SK-N-SH treated with all-trans-retinoic acid at 6 μM for 48 hours (cell line): ENCODE measurements around the gene MYOM1.

Experiments used
- ATAC-seq: fragments of 200-7000 bp; cut with Tn5 transposase; 3 replicates; pipeline ENCODE4 v1.9.1; 2020; ENCODE audit warnings: mild to moderate bottlenecking, moderate library complexity
- ARNTL ChIP-seq: fragments of 450-650 bp; formaldehyde crosslinking; IDR thresholded peaks from 2 replicates; pipeline ENCODE4 v1.5.0; 2020; ENCODE audit warnings: low read depth, mild to moderate bottlenecking, moderate library complexity, borderline replicate concordance
- BACH2 ChIP-seq: fragments of 250-450 bp; sonication (Bioruptor Pico); IDR thresholded peaks from 2 replicates; pipeline ENCODE4 v1.9.0; 2021; ENCODE audit warnings: mild to moderate bottlenecking, borderline replicate concordance
- CREB5 ChIP-seq: fragments of 250-450 bp; sonication (Bioruptor Pico); IDR thresholded peaks from 2 replicates; pipeline ENCODE4 v1.5.1; 2020; ENCODE audit warnings: low read depth, mild to moderate bottlenecking, moderate library complexity
- CSDC2 ChIP-seq: fragments of 250-450 bp; sonication (Bioruptor Pico); IDR thresholded peaks from 2 replicates; pipeline ENCODE4 v1.5.0; 2020; ENCODE audit warnings: mild to moderate bottlenecking, moderate library complexity
- ESRRG ChIP-seq: fragments of 250-450 bp; sonication (Bioruptor Pico); IDR thresholded peaks from 2 replicates; pipeline ENCODE4 v1.6.1; 2021; ENCODE audit warnings: mild to moderate bottlenecking
- ISL1 ChIP-seq: fragments of 250-450 bp; sonication (Bioruptor Pico); IDR thresholded peaks from 2 replicates; pipeline ENCODE4 v2.1.2; 2022; ENCODE audit warnings: mild to moderate bottlenecking, moderate library complexity
- PATZ1 ChIP-seq: fragments of 250-450 bp; sonication (Bioruptor Pico); IDR thresholded peaks from 2 replicates; pipeline ENCODE4 v1.8.0; 2020; ENCODE audit warnings: mild to moderate bottlenecking, moderate library complexity, borderline replicate concordance
- POU6F1 ChIP-seq: fragments of 250-450 bp; sonication (Bioruptor Pico); IDR thresholded peaks from 2 replicates; pipeline ENCODE4 v1.8.0; 2021; ENCODE audit warnings: low read depth, mild to moderate bottlenecking, moderate library complexity, borderline replicate concordance
- RARB ChIP-seq: fragments of 250-450 bp; sonication (Bioruptor Pico); IDR thresholded peaks from 2 replicates; pipeline ENCODE4 v1.8.0; 2021; ENCODE audit warnings: mild to moderate bottlenecking, moderate library complexity
- TOX ChIP-seq: fragments of 250-450 bp; sonication (Bioruptor Pico); IDR thresholded peaks from 2 replicates; pipeline ENCODE4 v1.8.0; 2021; ENCODE audit warnings: mild to moderate bottlenecking, moderate library complexity, borderline replicate concordance
- TSHZ2 ChIP-seq: fragments of 250-450 bp; sonication (Bioruptor Pico); IDR thresholded peaks from 2 replicates; pipeline ENCODE4 v1.5.0; 2020; ENCODE audit warnings: mild to moderate bottlenecking, moderate library complexity
- ZC3H10 ChIP-seq: fragments of 250-450 bp; sonication (Bioruptor Pico); IDR thresholded peaks from 2 replicates; pipeline ENCODE4 v1.5.1; 2021; ENCODE audit warnings: mild to moderate bottlenecking, moderate library complexity
- ZFP3 ChIP-seq: fragments of 250-450 bp; sonication (Bioruptor Pico); IDR thresholded peaks from 2 replicates; pipeline ENCODE4 v1.5.0; 2020; ENCODE audit warnings: mild to moderate bottlenecking, moderate library complexity
- ZFP30 ChIP-seq: fragments of 450-650 bp; formaldehyde crosslinking; IDR thresholded peaks from 2 replicates; pipeline ENCODE4 v1.5.0; 2022; ENCODE audit warnings: mild to moderate bottlenecking, moderate library complexity
- ZNF565 ChIP-seq: fragments of 450-650 bp; formaldehyde crosslinking; conservative IDR thresholded peaks from 2 replicates; pipeline ENCODE4 v1.5.0; 2020; ENCODE audit warnings: low read depth, mild to moderate bottlenecking, moderate library complexity
- ZNF70 ChIP-seq: fragments of 450-650 bp; formaldehyde crosslinking; IDR thresholded peaks from 2 replicates; pipeline ENCODE4 v1.5.0; 2020; ENCODE audit warnings: mild to moderate bottlenecking, moderate library complexity
- ZNF8 ChIP-seq: fragments of 450-650 bp; formaldehyde crosslinking; IDR thresholded peaks from 2 replicates; pipeline ENCODE4 v1.5.0; 2020; ENCODE audit warnings: mild to moderate bottlenecking, moderate library complexity

Gene MYOM1

GRCh38 chr18:3263132-3263700 lies 43.4 kb upstream of the MYOM1 start:
- TF ChIP-seq ESRRG (CRISPR knock-in tag) (no peak), ZFP3 (no peak), TOX (CRISPR knock-in tag) (no peak)

GRCh38 chr18:3262234-3263131 lies 42.7 kb upstream of the MYOM1 start:
- peak; percentile 47 for ATAC-seq
- no peak for TF ChIP-seq BACH2 (CRISPR knock-in tag)
- no peak for TF ChIP-seq RARB
- no peak for TF ChIP-seq ZNF8 (CRISPR knock-in tag)
- TF ChIP-seq TSHZ2, result no peak
- no peak for TF ChIP-seq POU6F1 (CRISPR knock-in tag)
- no peak for TF ChIP-seq ZFP30 (CRISPR knock-in tag)
- no peak for TF ChIP-seq ZNF70 (CRISPR knock-in tag)
- TF ChIP-seq TOX (CRISPR knock-in tag), result no peak
- no peak for TF ChIP-seq CSDC2 (CRISPR knock-in tag)
- no peak for TF ChIP-seq ARNTL (CRISPR knock-in tag)
- no peak for TF ChIP-seq CREB5
- TF ChIP-seq PATZ1, result no peak
- no peak for TF ChIP-seq ZC3H10
- no peak for TF ChIP-seq ISL1 (CRISPR knock-in tag)
- TF ChIP-seq ZNF565 (CRISPR knock-in tag), result no peak
- no peak for TF ChIP-seq ZFP3

More at GRCh38 chr18:3263132-3263700, 43.4 kb upstream of the MYOM1 start:
- ATAC-seq, result no peak

GRCh38 chr18:3261373-3262233 lies 41.8 kb upstream of the MYOM1 start, which contains the start of gene MYL12B:
Gene MYL12B (plus strand): TSS chr18:3262133. CDS start chr18:3272899, 10,766 bp downstream.
- no peak for TF ChIP-seq BACH2 (CRISPR knock-in tag)
- 0 out of 2 replicates have a peak, but pooled peaks have one; percentile 15 for TF ChIP-seq TSHZ2
- TF ChIP-seq, all 23 proteins: peak for 1
- ATAC-seq, result peak; percentile 85
